Suprapubic skin (tissue), 4 donors: ENCODE measurements around the gene MEX3B.

Source experiments
- EP300 ChIP-seq: sonication (generic); formaldehyde crosslinking; IDR thresholded peaks from one replicate; pipeline ENCODE4 v1.6.1; 2017; ENCODE audit warnings: antibody characterized with exemption
- POLR2AphosphoS5 ChIP-seq, 3 donors: sonication (generic); formaldehyde crosslinking; IDR thresholded peaks; one replicate each; pipeline ENCODE4 v1.6.1; 2017; ENCODE audit warnings: antibody characterized with exemption in 3 of 3
- TF ChIP-seq, protein P1 (sequence below), 2 donors: fragments of 200-600 bp in 1 of 2; fragments of 450-650 bp in 1 of 2; sonication (generic) in 1 of 2; IDR thresholded peaks; one replicate each; pipeline ENCODE4 v1.5.1; 2016 to 2019; ENCODE audit warnings: antibody characterized with exemption in 2 of 2, mild to moderate bottlenecking in 1 of 2, moderate library complexity in 1 of 2

DNA sequence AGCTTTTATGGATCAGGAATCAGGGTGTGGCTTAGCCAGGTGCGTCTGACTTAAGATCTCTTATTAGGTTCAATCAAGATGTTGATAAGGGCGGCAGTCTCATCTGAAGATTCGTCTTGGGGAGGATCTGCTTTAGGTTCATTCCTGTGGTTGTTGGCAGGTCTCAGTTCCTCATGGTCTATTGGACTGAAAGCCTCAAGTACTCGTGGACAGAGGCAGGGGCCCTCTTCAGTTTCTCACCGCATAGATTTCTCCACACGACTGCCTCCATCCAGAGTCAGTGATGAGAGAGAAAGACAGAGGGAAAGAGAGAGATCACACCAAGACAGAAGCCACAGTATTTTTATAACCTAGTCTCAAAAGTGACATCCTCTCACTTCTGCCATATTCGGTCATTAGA, 9.4 kb downstream of the MEX3B start:
- TF ChIP-seq, protein P1, sequence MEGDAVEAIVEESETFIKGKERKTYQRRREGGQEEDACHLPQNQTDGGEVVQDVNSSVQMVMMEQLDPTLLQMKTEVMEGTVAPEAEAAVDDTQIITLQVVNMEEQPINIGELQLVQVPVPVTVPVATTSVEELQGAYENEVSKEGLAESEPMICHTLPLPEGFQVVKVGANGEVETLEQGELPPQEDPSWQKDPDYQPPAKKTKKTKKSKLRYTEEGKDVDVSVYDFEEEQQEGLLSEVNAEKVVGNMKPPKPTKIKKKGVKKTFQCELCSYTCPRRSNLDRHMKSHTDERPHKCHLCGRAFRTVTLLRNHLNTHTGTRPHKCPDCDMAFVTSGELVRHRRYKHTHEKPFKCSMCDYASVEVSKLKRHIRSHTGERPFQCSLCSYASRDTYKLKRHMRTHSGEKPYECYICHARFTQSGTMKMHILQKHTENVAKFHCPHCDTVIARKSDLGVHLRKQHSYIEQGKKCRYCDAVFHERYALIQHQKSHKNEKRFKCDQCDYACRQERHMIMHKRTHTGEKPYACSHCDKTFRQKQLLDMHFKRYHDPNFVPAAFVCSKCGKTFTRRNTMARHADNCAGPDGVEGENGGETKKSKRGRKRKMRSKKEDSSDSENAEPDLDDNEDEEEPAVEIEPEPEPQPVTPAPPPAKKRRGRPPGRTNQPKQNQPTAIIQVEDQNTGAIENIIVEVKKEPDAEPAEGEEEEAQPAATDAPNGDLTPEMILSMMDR (IDR thresholded peaks at IDR 0.05), result no peak
- TF ChIP-seq POLR2AphosphoS5 (IDR thresholded peaks at IDR 0.05) (no peak), EP300 (no peak)
